ENCODE measurements around the gene HUS1B.
"Not testable (repeated sequence)": the region's sequence is repeated elsewhere in the genome, so short reads cannot be mapped to it uniquely, and the experiment has no call there.

Gene HUS1B

GRCh38 chr6:656460-657252, at the start of gene HUS1B:
TSS of gene HUS1B (minus strand) at chr6:657100. CDS start at chr6:656944, 156 bp downstream.
- no peak for DNase-seq (ENCODE audit: low spot score)

DNA sequence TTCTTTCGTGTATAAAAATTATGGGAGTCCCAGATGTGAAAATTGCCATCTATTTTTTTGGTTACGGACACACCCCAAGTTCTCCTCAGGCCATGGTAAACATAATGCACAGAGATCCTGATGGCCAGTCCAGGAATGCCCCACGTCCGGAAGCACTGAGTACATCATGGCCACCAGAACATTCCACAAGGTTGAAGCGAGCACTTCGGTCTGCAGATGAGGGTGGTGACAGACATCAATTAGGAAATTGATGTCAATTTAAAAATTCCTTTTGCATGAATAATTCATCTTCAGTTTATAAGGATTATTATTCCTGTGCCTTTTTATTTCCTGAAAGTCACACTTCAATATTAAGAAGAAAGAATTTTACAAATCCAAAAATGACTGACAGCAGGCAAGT, 49.2 kb upstream of the HUS1B start:
- DNase-seq (ENCODE audit: low spot score), result no peak

- no peak for DNase-seq (ENCODE audit: low spot score)
These were observed 48.1 kb upstream of the HUS1B start for GRCh38 chr6:705047-705446.

GRCh38 chr6:704046-704445, 47.1 kb upstream of the HUS1B start:
- DNase-seq (ENCODE audit: low spot score), result no peak

GRCh38 chr6:703552-703951, 46.7 kb upstream of the HUS1B start:
- DNase-seq (ENCODE audit: low spot score), result no peak

DNA sequence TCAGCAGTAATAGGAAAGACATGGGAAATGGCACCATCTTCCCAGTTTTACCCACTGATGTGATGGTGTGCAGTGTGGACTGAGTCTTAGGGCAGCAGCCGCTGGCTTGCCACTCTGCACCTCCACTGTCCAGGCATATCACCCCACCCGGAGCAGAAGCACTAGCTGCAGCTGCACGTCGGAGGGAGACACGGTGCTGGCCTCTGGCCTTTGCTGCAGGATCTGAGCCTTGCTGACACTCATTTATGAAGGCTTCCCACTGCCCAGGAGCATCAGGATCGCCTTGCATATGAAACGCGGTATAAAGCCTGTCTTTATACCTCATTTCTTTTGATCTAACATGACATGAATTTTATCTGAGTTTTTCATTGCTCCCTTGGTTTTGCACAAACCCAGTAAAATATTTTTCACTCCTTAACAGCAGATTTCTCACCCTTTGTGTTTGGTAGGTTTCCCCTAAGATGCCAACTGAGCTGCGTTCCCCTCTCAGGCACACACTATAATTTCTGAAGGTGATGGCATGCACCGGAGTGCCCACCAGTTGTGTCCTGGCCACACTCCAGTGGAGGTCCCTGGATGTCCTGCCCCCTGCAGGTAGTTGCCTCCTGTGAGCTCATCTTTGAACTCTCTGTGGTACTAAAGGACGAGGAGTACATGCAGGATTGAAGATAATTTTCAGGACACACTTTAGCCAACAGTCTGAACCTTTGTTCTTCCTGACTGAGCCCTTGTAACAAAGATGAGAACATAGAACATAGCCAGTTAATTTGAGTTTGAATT, 45.0 kb upstream of the HUS1B start:
- DNase-seq (ENCODE audit: low spot score), result no peak

DNA sequence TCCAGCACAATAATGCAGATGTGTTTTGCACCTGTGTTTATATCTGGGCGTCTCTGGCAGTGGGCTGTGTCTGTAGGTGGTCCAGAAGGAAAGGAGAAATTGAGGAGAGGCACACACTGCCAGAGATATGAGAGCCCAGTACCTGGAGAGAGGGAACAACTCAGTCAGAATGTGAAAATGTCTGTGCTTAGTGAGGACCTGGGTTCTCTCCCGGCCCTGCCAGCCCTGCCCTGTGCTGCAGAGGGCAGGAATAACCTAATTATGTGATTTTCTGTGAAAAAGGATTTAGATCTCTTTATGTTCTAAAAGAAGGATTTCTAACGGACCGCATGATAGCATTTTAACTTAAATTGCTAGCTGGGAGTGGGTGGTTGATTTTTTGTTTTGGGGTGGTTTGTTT, 44.3 kb upstream of the HUS1B start:
- DNase-seq (ENCODE audit: low spot score), result no peak

- no peak for DNase-seq (ENCODE audit: low spot score)
These were observed 43.6 kb upstream of the HUS1B start for GRCh38 chr6:700490-700889.

- no peak for DNase-seq (ENCODE audit: low spot score)
These were observed 42.4 kb upstream of the HUS1B start for GRCh38 chr6:699319-699718.

- not testable (repeated sequence) for DNase-seq (ENCODE audit: low spot score)
These were observed 37.7 kb upstream of the HUS1B start for GRCh38 chr6:694431-695126.

- no peak for DNase-seq (ENCODE audit: low spot score)
These were observed 36.8 kb upstream of the HUS1B start for GRCh38 chr6:693723-694009.

GRCh38 chr6:692858-693722, 36.2 kb upstream of the HUS1B start, which contains the start of gene EXOC2:
TSS of gene EXOC2 (minus strand) at chr6:693139. CDS start at chr6:637818, 55,321 bp downstream.
- peak; percentile 90 for DNase-seq (ENCODE audit: low spot score)

GRCh38 chr6:692356-692851, 35.5 kb upstream of the HUS1B start:
- DNase-seq (ENCODE audit: low spot score), result no peak

DNA sequence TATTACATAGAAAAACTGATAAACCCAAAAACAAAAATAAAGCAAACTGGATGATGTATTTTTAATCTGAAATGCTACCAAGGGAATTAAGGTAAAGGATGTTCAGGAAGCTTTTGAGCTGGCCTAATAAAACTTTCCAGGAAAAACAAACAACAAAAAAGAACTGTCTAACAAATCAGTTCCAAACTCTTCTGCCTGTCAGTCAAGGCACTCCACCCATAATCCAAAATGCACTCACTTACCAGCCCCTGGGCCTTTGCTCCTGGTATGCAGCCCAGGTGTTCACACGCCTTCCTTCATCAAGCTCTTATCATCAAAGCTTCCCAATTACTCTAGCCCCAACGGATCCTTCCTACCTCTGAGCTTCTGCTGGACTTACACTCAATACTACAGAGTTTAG, 32.3 kb upstream of the HUS1B start:
- no peak for DNase-seq (ENCODE audit: low spot score)

DNA sequence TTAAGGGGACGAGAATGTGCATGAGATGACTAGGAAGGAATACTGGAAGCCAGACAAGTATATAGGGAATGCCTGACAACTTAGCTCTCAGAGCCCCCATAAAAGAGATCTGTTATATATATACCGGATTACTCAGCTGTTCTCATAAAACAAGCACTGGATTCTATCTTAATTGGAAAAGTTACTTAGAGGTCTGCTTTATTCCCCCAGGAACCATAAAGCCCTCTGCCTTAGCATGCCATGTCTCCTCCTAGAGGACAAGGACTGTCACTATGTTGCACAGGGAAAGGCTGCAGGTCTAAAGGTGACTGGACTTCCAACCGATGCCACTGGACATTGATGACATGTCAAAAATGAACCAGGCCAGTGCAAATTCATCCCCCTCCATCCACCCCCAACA, 29.6 kb upstream of the HUS1B start:
- DNase-seq (ENCODE audit: low spot score), result no peak

- no peak for DNase-seq (ENCODE audit: low spot score)
These were observed 28.1 kb upstream of the HUS1B start for GRCh38 chr6:684831-685636.

DNA sequence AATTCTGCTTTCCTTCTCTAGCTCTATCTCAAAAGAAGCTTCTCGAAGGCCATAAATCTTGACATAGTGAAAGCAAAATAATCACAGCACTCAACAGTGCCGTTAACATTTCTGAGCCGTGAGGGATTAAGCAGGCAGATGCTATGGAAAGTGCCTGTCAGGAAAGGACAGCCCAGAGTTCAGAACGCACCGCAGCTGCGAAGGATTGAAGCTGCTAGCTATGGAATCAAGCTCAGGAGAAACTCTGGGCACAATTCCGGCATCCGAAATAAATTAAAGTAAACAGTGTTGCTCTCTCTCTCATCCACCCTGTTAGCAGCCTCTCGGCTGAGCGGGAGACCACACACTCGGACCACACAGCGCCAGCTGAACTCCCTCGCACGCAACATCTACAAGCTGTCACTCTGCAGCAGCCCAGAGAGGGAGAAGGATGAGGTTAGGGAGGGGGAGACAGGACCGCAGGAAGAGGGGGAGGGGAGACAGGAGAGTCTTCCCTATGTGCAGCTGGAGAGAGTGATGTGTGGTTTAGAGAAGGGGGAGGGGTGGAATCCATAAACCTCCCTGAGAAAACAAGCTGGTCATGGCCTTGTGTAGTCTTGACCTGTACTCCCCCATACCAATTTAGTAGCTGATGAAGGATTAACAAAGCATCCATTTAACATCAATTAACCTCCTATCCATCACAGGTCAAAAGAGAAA, 27.0 kb upstream of the HUS1B start:
- peak; percentile 77 for DNase-seq (ENCODE audit: low spot score)

- no peak for DNase-seq (ENCODE audit: low spot score)
These were observed 23.9 kb upstream of the HUS1B start for GRCh38 chr6:680666-681340.

- no peak for DNase-seq (ENCODE audit: low spot score)
These were observed 23.4 kb upstream of the HUS1B start for GRCh38 chr6:680251-680650.

DNA sequence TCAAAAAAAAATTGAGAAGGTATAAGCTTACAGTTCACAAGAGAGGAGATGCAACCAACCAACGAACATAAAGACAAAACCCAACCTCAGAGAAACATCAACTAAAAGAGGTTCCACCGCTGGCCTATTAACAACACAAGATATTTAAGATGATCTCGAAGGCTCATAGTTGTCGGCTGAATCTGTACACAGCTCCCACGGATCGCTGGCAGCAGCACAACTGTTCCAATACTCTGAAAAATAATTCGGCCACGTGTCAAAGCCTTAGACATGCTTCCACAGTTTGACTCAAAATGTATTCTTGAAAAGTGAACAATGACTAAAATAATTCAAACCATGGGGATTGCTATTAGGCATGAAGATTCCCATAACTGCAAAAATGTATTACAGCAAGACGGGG, 22.4 kb upstream of the HUS1B start:
- no peak for DNase-seq (ENCODE audit: low spot score)
